GM12878 (cell line): ENCODE data around the gene INSL3. TPM values are rescaled to one million over a fixed set of nuclear protein-coding genes. Genes with fewer than 3 reads are reported as not detected.

ENCODE experiments used
- ATF7 ChIP-seq: fragments of 450-650 bp; IDR thresholded peaks from 2 replicates; pipeline ENCODE4 v1.6.1; 2016; ENCODE audit warnings: low read depth, mild to moderate bottlenecking
- BMI1 ChIP-seq: fragments of 450-650 bp; IDR thresholded peaks from 2 replicates; pipeline ENCODE4 v1.6.1; 2016; ENCODE audit warnings: mild to moderate bottlenecking, moderate library complexity, borderline replicate concordance
- CEBPB ChIP-seq, 2 experiments: fragments of 150-350 bp in 1 of 2; IDR thresholded peaks; 2 replicates each; pipeline ENCODE4 v1.6.1; 2012 to 2014; ENCODE audit warnings: low read depth in 2 of 2, low read length in 2 of 2, borderline replicate concordance in 1 of 2, inconsistent platforms in 1 of 2
- ESRRA ChIP-seq: IDR thresholded peaks from 2 replicates; pipeline ENCODE4 v1.6.1; 2012; ENCODE audit warnings: mild to moderate bottlenecking, low read length, improper control_type of control experiment
- HDAC2 ChIP-seq: fragments of 200-600 bp; sonication (generic); IDR thresholded peaks from 2 replicates; pipeline ENCODE4 v1.6.1; 2017
- KLF5 ChIP-seq: fragments of 450-650 bp; IDR thresholded peaks from 2 replicates; pipeline ENCODE4 v1.6.1; 2014; ENCODE audit warnings: mild to moderate bottlenecking; ENCODE audit not compliant: partially characterized antibody
- MTA2 ChIP-seq: fragments of 450-650 bp; IDR thresholded peaks from 2 replicates; pipeline ENCODE4 v1.6.1; 2016; ENCODE audit warnings: low read depth, mild to moderate bottlenecking, moderate library complexity
- MTA3 ChIP-seq: IDR thresholded peaks from 2 replicates; pipeline ENCODE4 v1.6.1; 2012; ENCODE audit warnings: low read length, inconsistent platforms, borderline replicate concordance
- NBN ChIP-seq: fragments of 450-650 bp; IDR thresholded peaks from 2 replicates; pipeline ENCODE4 v1.6.1; 2016
- NFIC ChIP-seq: IDR thresholded peaks from 2 replicates; pipeline ENCODE4 v1.6.1; 2012; ENCODE audit warnings: low read depth, mild to moderate bottlenecking, inconsistent platforms, low read length, moderate library complexity
- RBBP5 ChIP-seq: fragments of 200-600 bp; sonication (generic); conservative IDR thresholded peaks from 2 replicates; pipeline ENCODE4 v1.6.1; 2016
- SKIL ChIP-seq: fragments of 450-650 bp; IDR thresholded peaks from 2 replicates; pipeline ENCODE4 v1.6.1; 2017; ENCODE audit warnings: mild to moderate bottlenecking, low read depth, inconsistent platforms; ENCODE audit not compliant: poor library complexity, severe bottlenecking
- SREBF1 ChIP-seq: IDR thresholded peaks from 2 replicates; pipeline ENCODE4 v1.6.1; 2012; ENCODE audit warnings: mild to moderate bottlenecking, low read length
- TCF12 ChIP-seq: IDR thresholded peaks from 2 replicates; pipeline ENCODE4 v1.6.1; 2011; ENCODE audit warnings: low read depth, mild to moderate bottlenecking, low read length
- ZNF274 ChIP-seq: IDR thresholded peaks from one replicate; pipeline ENCODE4 v1.8.0; 2011; ENCODE audit not compliant: insufficient read length, insufficient read depth
- ZNF384 ChIP-seq: IDR thresholded peaks from 2 replicates; pipeline ENCODE4 v1.6.1; 2012; ENCODE audit warnings: low read depth, mild to moderate bottlenecking, low read length, improper control_type of control experiment, borderline replicate concordance
- ZNF687 ChIP-seq: fragments of 450-650 bp; IDR thresholded peaks from 2 replicates; pipeline ENCODE4 v1.6.1; 2017; ENCODE audit warnings: mild to moderate bottlenecking, moderate library complexity
- polyA plus RNA-seq, 11 experiments: library from polyadenylated mRNA; depleted of rRNA in 4 of 11; unstranded in 6 of 11; stranded (reverse) in 5 of 11; fragments of >200 nt; fragmentation: Nextera tagmentation in 4 of 11; fragmentation: Illumina TruSeq in 1 of 11; extraction: Ambion mirVana in 4 of 11; extraction: Trizol in 1 of 11; gene quantifications; 1 replicate in 1 of 11; 2 replicates in 10 of 11; pipeline versions ENCODE4 v1.2.1 to v1.2.3, GENCODE V29; 2011 to 2016; ENCODE audit warnings: inconsistent platforms in 2 of 11, missing spikeins in 2 of 11, low read depth in 1 of 11
- total RNA-seq, 4 experiments: library from RNA; depleted of rRNA in 3 of 4; stranded (reverse); fragments of >200 nt in 3 of 4; fragmentation: Illumina TruSeq in 1 of 4; extraction: Trizol in 1 of 4; gene quantifications; 2 replicates each; pipeline versions ENCODE4 v1.2.1 to v1.2.3, GENCODE V29; 2013 to 2021
- TF ChIP-seq, protein P1 (sequence below): fragments of 150-350 bp; IDR thresholded peaks from 2 replicates; pipeline ENCODE4 v1.6.1; 2016; ENCODE audit warnings: low read depth, low read length
- TF ChIP-seq, protein P2 (sequence below): fragments of 450-650 bp; IDR thresholded peaks from 2 replicates; pipeline ENCODE4 v1.6.1; 2014; ENCODE audit warnings: mild to moderate bottlenecking

Gene INSL3
- total and polyA plus RNA-seq, 10 of the 15 experiments (the other 5 are each of a cell fraction or from before 2014, with no cell fraction given), result 0.27 to 1.9 (median 0.70) TPM

- TF ChIP-seq ZNF687 (no peak), ESRRA (no peak), SREBF1 (no peak), SKIL (no peak), MTA3 (no peak), CEBPB (IDR thresholded peaks at IDR 0.05; ENCODE audit: borderline replicate concordance in 1 of 2, low read depth in 2 of 2, low read length in 2 of 2) (no peak), ZNF384 (no peak), NBN (no peak), HDAC2 (no peak), ATF7 (no peak), NFIC (no peak), RBBP5 (no peak), BMI1 (no peak), TCF12 (0 out of 2 replicates have a peak, but pooled peaks have one; percentile 47), MTA2 (no peak), KLF5 (peak; percentile 31), ZNF274 (no peak)
- TF ChIP-seq, protein P1, sequence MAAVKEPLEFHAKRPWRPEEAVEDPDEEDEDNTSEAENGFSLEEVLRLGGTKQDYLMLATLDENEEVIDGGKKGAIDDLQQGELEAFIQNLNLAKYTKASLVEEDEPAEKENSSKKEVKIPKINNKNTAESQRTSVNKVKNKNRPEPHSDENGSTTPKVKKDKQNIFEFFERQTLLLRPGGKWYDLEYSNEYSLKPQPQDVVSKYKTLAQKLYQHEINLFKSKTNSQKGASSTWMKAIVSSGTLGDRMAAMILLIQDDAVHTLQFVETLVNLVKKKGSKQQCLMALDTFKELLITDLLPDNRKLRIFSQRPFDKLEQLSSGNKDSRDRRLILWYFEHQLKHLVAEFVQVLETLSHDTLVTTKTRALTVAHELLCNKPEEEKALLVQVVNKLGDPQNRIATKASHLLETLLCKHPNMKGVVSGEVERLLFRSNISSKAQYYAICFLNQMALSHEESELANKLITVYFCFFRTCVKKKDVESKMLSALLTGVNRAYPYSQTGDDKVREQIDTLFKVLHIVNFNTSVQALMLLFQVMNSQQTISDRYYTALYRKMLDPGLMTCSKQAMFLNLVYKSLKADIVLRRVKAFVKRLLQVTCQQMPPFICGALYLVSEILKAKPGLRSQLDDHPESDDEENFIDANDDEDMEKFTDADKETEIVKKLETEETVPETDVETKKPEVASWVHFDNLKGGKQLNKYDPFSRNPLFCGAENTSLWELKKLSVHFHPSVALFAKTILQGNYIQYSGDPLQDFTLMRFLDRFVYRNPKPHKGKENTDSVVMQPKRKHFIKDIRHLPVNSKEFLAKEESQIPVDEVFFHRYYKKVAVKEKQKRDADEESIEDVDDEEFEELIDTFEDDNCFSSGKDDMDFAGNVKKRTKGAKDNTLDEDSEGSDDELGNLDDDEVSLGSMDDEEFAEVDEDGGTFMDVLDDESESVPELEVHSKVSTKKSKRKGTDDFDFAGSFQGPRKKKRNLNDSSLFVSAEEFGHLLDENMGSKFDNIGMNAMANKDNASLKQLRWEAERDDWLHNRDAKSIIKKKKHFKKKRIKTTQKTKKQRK, result no peak
- TF ChIP-seq, protein P2, sequence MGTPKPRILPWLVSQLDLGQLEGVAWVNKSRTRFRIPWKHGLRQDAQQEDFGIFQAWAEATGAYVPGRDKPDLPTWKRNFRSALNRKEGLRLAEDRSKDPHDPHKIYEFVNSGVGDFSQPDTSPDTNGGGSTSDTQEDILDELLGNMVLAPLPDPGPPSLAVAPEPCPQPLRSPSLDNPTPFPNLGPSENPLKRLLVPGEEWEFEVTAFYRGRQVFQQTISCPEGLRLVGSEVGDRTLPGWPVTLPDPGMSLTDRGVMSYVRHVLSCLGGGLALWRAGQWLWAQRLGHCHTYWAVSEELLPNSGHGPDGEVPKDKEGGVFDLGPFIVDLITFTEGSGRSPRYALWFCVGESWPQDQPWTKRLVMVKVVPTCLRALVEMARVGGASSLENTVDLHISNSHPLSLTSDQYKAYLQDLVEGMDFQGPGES, result 0 out of 2 replicates have a peak, but pooled peaks have one; percentile 49
Measured at GRCh38 chr19:17855280-17856152, 34.2 kb upstream of the INSL3 start (continued).
